MM.1S (cell line): ENCODE results near the gene COPZ1.

ENCODE experiments used
- DNase-seq: peaks from one replicate; pipeline ENCODE4 v3.0.0-alpha.2; 2015
- H2AFZ ChIP-seq: fragments of 300-600 bp; sonication (generic); 2 replicates; pipeline ENCODE4 v1.6.0; 2016; ENCODE audit warnings: antibody characterized with exemption, low read length
- H3F3A ChIP-seq: fragments of 300-600 bp; sonication (generic); 2 replicates; pipeline ENCODE4 v1.6.1; 2016; ENCODE audit warnings: mild to moderate bottlenecking, antibody characterized with exemption, low read length, moderate library complexity, mixed read lengths; ENCODE audit not compliant: insufficient read depth
- H3K27ac ChIP-seq: fragments of 300-600 bp; sonication (generic); 2 replicates; pipeline ENCODE4 v1.5.1; 2016; ENCODE audit warnings: mild to moderate bottlenecking, low read length
- H3K27me3 ChIP-seq: fragments of 300-600 bp; sonication (generic); replicated peaks from 2 replicates; pipeline ENCODE4 v1.6.0; 2016; ENCODE audit warnings: low read length; ENCODE audit not compliant: insufficient read depth
- H3K36me3 ChIP-seq: fragments of 300-600 bp; sonication (generic); replicated peaks from 2 replicates; pipeline ENCODE4 v1.6.1; 2016; ENCODE audit warnings: mild to moderate bottlenecking, low read length, mixed read lengths; ENCODE audit not compliant: insufficient read depth
- H3K4me1 ChIP-seq: fragments of 300-600 bp; sonication (generic); 2 replicates; pipeline ENCODE4 v1.6.1; 2016; ENCODE audit warnings: low read length, mixed read lengths
- H3K4me2 ChIP-seq: fragments of 300-600 bp; sonication (generic); 2 replicates; pipeline ENCODE4 v1.6.0; 2016; ENCODE audit warnings: low read depth, low read length
- H3K4me3 ChIP-seq: fragments of 300-600 bp; sonication (generic); 2 replicates; pipeline ENCODE4 v1.5.1; 2016; ENCODE audit warnings: low read length, mixed read lengths
- H3K79me2 ChIP-seq: fragments of 300-600 bp; sonication (generic); 2 replicates; pipeline ENCODE4 v1.6.1; 2016; ENCODE audit warnings: mixed run types, low read length, mixed read lengths
- H3K9ac ChIP-seq: fragments of 300-600 bp; sonication (generic); 2 replicates; pipeline ENCODE4 v1.6.1; 2016; ENCODE audit warnings: low read length, mixed read lengths
- H3K9me2 ChIP-seq: fragments of 300-600 bp; sonication (generic); replicated peaks from 2 replicates; pipeline ENCODE4 v1.6.1; 2016; ENCODE audit warnings: mild to moderate bottlenecking, low read length, mixed read lengths; ENCODE audit not compliant: insufficient read depth
- H3K9me3 ChIP-seq: fragments of 300-600 bp; sonication (generic); replicated peaks from 2 replicates; pipeline ENCODE4 v1.6.1; 2016; ENCODE audit warnings: mild to moderate bottlenecking, low read length, mixed read lengths; ENCODE audit not compliant: insufficient read depth
- H4K20me1 ChIP-seq: fragments of 300-600 bp; sonication (generic); 2 replicates; pipeline ENCODE4 v1.6.1; 2016; ENCODE audit warnings: mild to moderate bottlenecking, low read length, moderate library complexity, mixed read lengths; ENCODE audit not compliant: insufficient read depth
- EZH2 ChIP-seq: fragments of 300-600 bp; sonication (generic); optimal IDR thresholded peaks from 2 replicates; pipeline ENCODE3; 2017; ENCODE audit warnings: low read depth, mild to moderate bottlenecking, antibody characterized with exemption, low read length, mixed read lengths
- EZH2phosphoT487 ChIP-seq: fragments of 300-600 bp; sonication (generic); IDR thresholded peaks from 2 replicates; pipeline ENCODE4 v1.6.1; 2018; ENCODE audit warnings: antibody characterized with exemption, low read length
- TF ChIP-seq, protein P1 (sequence below): fragments of 300-600 bp; sonication (generic); IDR thresholded peaks from 2 replicates; pipeline ENCODE4 v1.5.1; 2016; ENCODE audit warnings: antibody characterized with exemption, low read length, mixed read lengths

COPZ1 gene

DNA sequence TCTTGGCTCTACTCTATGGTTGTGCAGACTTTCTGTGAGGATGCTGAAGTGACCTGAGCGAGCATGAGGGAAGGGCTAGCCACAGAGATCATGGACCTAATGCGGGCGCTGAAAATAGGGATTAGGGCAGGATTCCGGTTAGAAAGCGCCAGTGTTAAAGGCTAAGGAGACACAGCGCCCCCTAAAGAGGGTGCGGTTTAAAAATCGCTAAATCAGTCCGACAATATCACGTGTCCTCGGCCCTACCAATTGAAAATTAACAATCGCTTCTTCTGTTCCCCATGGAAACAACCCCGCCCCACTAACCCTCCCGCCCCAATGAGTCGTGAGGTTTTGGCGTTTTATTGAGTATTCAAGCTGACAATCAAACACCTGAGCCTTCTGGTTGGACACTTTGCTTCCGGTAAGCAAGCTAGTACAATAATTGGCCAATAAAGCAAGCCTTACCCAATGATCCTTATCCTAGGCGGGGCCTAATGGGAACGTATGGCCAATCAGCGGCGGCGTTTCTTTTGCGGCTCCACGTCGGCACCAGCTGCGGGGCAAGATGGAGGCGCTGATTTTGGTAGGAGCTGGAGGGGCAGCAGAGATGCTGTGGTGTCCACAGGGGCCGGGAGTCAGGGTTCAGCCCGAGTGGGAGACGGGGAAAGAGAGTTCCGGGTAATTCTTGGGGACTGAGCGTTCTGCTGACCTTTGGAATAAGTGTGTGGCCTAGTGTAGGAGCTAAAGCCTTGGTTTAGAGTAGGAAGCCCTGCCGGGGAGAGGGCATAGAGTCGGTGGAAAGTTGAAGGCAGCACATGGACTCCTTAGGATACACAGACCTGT, at the start of gene COPZ1:
Gene COPZ1 (plus strand): TSS at position 515 of the 825 bp plus-strand sequence. CDS start 33 bp downstream, at position 548.
- Histone ChIP-seq H2AFZ (peak within 1 kb of the TSS; percentile 96), H3K36me3 (no peaks in the 10 kb centered on the region), H3K9me2 (no peaks in the 10 kb centered on the region), H3K9ac (peak within 1 kb of the TSS; percentile 87), H3K4me1 (no peaks in the 10 kb centered on the region), H3K9me3 (no peaks in the 10 kb centered on the region), H3K27me3 (no peaks in the 10 kb centered on the region), H3K27ac (peak within 1 kb of the TSS; percentile 36; the same call in 1 of the 2 replicates), H3F3A (no peaks in the 10 kb centered on the region; the same call in 1 of the 2 replicates), H3K4me3 (peak within 1 kb of the TSS; percentile 76), H3K4me2 (peak within 1 kb of the TSS; percentile 81), H4K20me1 (no peaks in the 10 kb centered on the region), H3K79me2 (peaks cover 41% of the 10 kb centered on the region)
- TF ChIP-seq EZH2phosphoT487 (no peak), EZH2 (no peak)
- TF ChIP-seq, protein P1, sequence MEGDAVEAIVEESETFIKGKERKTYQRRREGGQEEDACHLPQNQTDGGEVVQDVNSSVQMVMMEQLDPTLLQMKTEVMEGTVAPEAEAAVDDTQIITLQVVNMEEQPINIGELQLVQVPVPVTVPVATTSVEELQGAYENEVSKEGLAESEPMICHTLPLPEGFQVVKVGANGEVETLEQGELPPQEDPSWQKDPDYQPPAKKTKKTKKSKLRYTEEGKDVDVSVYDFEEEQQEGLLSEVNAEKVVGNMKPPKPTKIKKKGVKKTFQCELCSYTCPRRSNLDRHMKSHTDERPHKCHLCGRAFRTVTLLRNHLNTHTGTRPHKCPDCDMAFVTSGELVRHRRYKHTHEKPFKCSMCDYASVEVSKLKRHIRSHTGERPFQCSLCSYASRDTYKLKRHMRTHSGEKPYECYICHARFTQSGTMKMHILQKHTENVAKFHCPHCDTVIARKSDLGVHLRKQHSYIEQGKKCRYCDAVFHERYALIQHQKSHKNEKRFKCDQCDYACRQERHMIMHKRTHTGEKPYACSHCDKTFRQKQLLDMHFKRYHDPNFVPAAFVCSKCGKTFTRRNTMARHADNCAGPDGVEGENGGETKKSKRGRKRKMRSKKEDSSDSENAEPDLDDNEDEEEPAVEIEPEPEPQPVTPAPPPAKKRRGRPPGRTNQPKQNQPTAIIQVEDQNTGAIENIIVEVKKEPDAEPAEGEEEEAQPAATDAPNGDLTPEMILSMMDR, result peak; percentile 77
- DNase-seq, result peak; percentile 99

GRCh38 chr12:54276368-54276767, 48.6 kb upstream of the COPZ1 start:
- peaks cover 18% of the 10 kb centered on the region for H3K4me1 ChIP-seq
- H3K9me2 ChIP-seq, result no peaks in the 10 kb centered on the region
- DNase-seq, result no peak
- no peaks in the 10 kb centered on the region; the same call in 1 of the 2 replicates for H3K36me3 ChIP-seq
- no peak overlapping the region for H3K4me3 ChIP-seq
- TF ChIP-seq, protein P1, result no peak
- TF ChIP-seq EZH2phosphoT487, result no peak
- no peak overlapping the region for H3K4me2 ChIP-seq
- peaks cover 18% of the 10 kb centered on the region for H3F3A ChIP-seq
- H3K27ac ChIP-seq, result no peak overlapping the region
- no peaks in the 10 kb centered on the region for H3K27me3 ChIP-seq
- H3K79me2 ChIP-seq, result peaks cover 75% of the 10 kb centered on the region
- no peak overlapping the region for H3K9ac ChIP-seq
- H4K20me1 ChIP-seq, result no peaks in the 10 kb centered on the region
- no peaks in the 10 kb centered on the region for H3K9me3 ChIP-seq
- no peak overlapping the region for H2AFZ ChIP-seq

DNA sequence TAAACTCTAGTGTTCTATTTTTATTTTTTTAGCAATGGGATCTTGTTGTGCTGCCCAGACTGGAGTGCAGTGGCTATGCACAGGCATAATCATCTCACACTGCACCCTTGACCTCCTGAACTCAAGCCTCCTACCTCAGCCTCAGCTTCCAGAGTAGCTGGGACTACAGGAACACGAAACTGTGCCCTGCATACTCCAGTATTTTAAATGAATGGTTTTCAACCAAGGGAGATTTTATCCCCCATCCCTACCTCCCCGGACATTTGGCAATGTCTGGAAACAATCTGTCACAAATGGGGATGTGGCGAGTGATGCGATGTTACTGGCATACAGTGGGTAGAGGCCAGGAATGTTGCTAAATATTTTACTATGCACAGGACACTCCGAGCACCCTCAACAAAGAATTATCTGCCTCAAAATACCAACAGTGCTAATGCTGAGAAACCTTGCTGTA, 47.1 kb upstream of the COPZ1 start:
- H3K27ac ChIP-seq, result no peak overlapping the region

More for the DNA sequence above, 47.1 kb upstream of the COPZ1 start:
- TF ChIP-seq, protein P1, result no peak
- TF ChIP-seq EZH2, result no peak
- TF ChIP-seq EZH2phosphoT487, result no peak
- Histone ChIP-seq H3K27me3 (no peaks in the 10 kb centered on the region), H4K20me1 (peaks cover 7% of the 10 kb centered on the region), H3K9me3 (no peaks in the 10 kb centered on the region), H3K4me1 (peaks cover 25% of the 10 kb centered on the region), H3K4me2 (peak overlapping the region; percentile 74), H3K9me2 (no peaks in the 10 kb centered on the region), H3K36me3 (peaks cover 9% of the 10 kb centered on the region), H3K9ac (peak overlapping the region; percentile 96; the same call in 1 of the 2 replicates), H3K79me2 (peaks cover 85% of the 10 kb centered on the region), H3K4me3 (peak overlapping the region; percentile 99), H2AFZ (no peak overlapping the region), H3F3A (peaks cover 27% of the 10 kb centered on the region)
- no peak for DNase-seq
